HEK293T (cell line): ENCODE results near the gene NDOR1.

Source experiments
- FOXA1 ChIP-seq: fragments of 450-650 bp; IDR thresholded peaks from 2 replicates; pipeline ENCODE4 v1.6.1; 2016; ENCODE audit warnings: mild to moderate bottlenecking
- FOXK2 ChIP-seq: fragments of 450-650 bp; IDR thresholded peaks from 2 replicates; pipeline ENCODE4 v1.6.1; 2016; ENCODE audit warnings: mild to moderate bottlenecking
- FOXM1 ChIP-seq: fragments of 450-650 bp; IDR thresholded peaks from 2 replicates; pipeline ENCODE4 v1.6.1; 2017; ENCODE audit warnings: mild to moderate bottlenecking, borderline replicate concordance
- HDGF ChIP-seq: fragments of 450-650 bp; IDR thresholded peaks from 2 replicates; pipeline ENCODE4 v1.6.1; 2017; ENCODE audit warnings: antibody characterized with exemption, borderline replicate concordance
- L3MBTL2 ChIP-seq: fragments of 450-650 bp; conservative IDR thresholded peaks from 2 replicates; pipeline ENCODE4 v1.6.1; 2016; ENCODE audit warnings: mild to moderate bottlenecking
- LEF1 ChIP-seq: fragments of 450-650 bp; IDR thresholded peaks from 2 replicates; pipeline ENCODE4 v1.6.1; 2017; ENCODE audit warnings: mild to moderate bottlenecking, borderline replicate concordance
- NFRKB ChIP-seq: fragments of 450-650 bp; IDR thresholded peaks from 2 replicates; pipeline ENCODE4 v1.6.1; 2016; ENCODE audit warnings: mild to moderate bottlenecking, moderate library complexity
- SP1 ChIP-seq: fragments of 450-650 bp; IDR thresholded peaks from 2 replicates; pipeline ENCODE4 v1.6.1; 2017
- SUZ12 ChIP-seq: fragments of 450-650 bp; IDR thresholded peaks from 2 replicates; pipeline ENCODE4 v1.6.1; 2016; ENCODE audit warnings: mild to moderate bottlenecking
- TARDBP ChIP-seq: fragments of 450-650 bp; IDR thresholded peaks from 2 replicates; pipeline ENCODE4 v1.6.1; 2016
- ZNF384 ChIP-seq: fragments of 450-650 bp; IDR thresholded peaks from 2 replicates; pipeline ENCODE4 v1.6.1; 2016

- TF ChIP-seq NFRKB (no peak), LEF1 (no peak), FOXK2 (no peak), FOXM1 (no peak), SUZ12 (no peak), ZNF384 (no peak), L3MBTL2 (no peak), TARDBP (no peak), FOXA1 (no peak), SP1 (no peak), HDGF (no peak)
Measured at GRCh38 chr9:137252555-137253506, 47.3 kb downstream of the NDOR1 start.
